Kidney epithelial cell (primary cell): ENCODE results near the gene VWF. TPM values are rescaled to one million over a fixed set of nuclear protein-coding genes. Genes with fewer than 3 reads are reported as not detected.
"Not testable (repeated sequence)": the region's sequence is repeated elsewhere in the genome, so short reads cannot be mapped to it uniquely, and the experiment has no call there.

Experiments
- DNase-seq: peaks from one replicate; pipeline ENCODE4 v3.0.0-alpha.2; 2010; ENCODE audit warnings: low read depth
- H3K27me3 ChIP-seq: 2 replicates; pipeline ENCODE4 v1.6.0; 2011; ENCODE audit warnings: low read length; ENCODE audit not compliant: control insufficient read depth, insufficient read depth
- H3K36me3 ChIP-seq: 2 replicates; pipeline ENCODE4 v1.5.1; 2011; ENCODE audit warnings: low read length; ENCODE audit not compliant: control insufficient read depth, insufficient read depth
- H3K4me3 ChIP-seq: 2 replicates; pipeline ENCODE4 v1.5.1; 2011; ENCODE audit warnings: low read depth, mild to moderate bottlenecking, control low read depth, low read length
- total RNA-seq: library from RNA; depleted of rRNA; stranded (reverse); fragments of >200 nt; gene quantifications from 2 replicates; pipeline ENCODE4 v1.2.3, GENCODE V29; 2015
- TF ChIP-seq, protein P1 (sequence below): IDR thresholded peaks from 2 replicates; pipeline ENCODE4 v1.5.1; 2011; ENCODE audit warnings: mild to moderate bottlenecking, moderate library complexity, low read length, control low read depth, inconsistent platforms; ENCODE audit not compliant: insufficient read depth, poor library complexity, severe bottlenecking

Gene VWF
- total RNA-seq, 1 donor from 2014 or later, result 0.42 TPM

DNA sequence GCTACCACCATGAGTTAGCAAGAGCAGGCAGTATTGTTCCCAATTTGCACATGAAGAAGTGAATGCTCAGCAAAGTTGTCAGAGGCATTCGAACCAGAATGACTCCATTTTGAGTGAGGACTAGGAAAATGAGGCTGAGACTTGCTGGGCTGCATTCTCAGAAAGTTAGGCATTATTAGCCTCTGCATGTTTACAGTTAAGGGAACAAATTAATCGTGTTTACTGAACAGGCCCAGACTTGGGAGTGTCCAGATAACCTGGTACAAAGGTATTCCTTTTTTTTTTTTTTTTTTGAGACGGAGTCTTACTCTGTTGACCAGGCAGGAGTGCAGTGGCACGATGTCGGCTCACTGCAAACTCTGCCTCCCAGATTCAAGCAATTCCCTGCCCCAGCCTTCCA lies 22.5 kb upstream of the VWF start:
- DNase-seq, result no peak
- no peaks in the 10 kb centered on the region for H3K27me3 ChIP-seq
- H3K36me3 ChIP-seq, result no peaks in the 10 kb centered on the region
- H3K4me3 ChIP-seq, result no peak overlapping the region
- TF ChIP-seq, protein P1, sequence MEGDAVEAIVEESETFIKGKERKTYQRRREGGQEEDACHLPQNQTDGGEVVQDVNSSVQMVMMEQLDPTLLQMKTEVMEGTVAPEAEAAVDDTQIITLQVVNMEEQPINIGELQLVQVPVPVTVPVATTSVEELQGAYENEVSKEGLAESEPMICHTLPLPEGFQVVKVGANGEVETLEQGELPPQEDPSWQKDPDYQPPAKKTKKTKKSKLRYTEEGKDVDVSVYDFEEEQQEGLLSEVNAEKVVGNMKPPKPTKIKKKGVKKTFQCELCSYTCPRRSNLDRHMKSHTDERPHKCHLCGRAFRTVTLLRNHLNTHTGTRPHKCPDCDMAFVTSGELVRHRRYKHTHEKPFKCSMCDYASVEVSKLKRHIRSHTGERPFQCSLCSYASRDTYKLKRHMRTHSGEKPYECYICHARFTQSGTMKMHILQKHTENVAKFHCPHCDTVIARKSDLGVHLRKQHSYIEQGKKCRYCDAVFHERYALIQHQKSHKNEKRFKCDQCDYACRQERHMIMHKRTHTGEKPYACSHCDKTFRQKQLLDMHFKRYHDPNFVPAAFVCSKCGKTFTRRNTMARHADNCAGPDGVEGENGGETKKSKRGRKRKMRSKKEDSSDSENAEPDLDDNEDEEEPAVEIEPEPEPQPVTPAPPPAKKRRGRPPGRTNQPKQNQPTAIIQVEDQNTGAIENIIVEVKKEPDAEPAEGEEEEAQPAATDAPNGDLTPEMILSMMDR, result no peak

DNA sequence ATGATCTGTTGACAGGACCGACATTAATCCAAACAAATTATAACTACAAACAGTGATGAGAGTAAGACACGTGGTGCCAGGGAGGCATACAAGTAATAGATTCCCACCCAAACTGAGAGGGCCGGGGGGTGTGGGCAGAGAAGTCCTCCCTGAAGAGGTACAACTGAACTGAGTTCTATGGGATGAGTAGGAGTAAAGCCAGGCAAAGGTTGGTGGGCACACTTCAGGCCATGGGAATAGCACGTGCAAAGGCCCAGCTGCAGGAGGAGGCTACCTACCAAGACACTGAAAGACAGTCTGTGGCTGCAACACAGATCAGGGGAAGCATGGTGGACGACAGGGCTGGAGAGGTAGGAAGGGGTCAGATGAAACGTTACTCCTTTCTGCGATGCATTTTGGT lies 22.0 kb upstream of the VWF start:
- TF ChIP-seq, protein P1, result no peak
- Histone ChIP-seq H3K36me3 (no peaks in the 10 kb centered on the region), H3K4me3 (no peak overlapping the region), H3K27me3 (no peaks in the 10 kb centered on the region)
- no peak for DNase-seq

DNA sequence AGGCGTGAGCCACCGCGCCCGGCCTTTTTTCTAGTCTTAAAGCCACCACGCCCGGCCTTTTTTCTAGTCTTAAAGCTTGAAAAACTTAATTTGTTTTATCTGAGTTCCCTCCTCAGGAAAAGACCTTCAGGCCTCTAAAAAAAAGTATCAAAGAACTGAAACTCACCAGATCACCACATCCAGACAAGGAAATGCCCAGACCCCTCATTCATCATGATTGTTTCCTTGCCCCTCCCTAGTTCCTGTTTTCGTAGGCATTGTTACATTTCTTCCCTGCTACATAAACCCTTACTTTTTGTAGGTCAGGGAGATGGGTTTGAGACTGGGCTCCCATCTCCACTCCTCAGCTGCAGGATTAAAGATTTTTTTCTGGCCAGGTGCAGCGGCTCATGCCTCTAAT lies 21.1 kb upstream of the VWF start:
- Histone ChIP-seq H3K27me3 (no peaks in the 10 kb centered on the region), H3K36me3 (no peaks in the 10 kb centered on the region), H3K4me3 (no peak overlapping the region)
- no peak for DNase-seq
- TF ChIP-seq, protein P1, result no peak

DNA sequence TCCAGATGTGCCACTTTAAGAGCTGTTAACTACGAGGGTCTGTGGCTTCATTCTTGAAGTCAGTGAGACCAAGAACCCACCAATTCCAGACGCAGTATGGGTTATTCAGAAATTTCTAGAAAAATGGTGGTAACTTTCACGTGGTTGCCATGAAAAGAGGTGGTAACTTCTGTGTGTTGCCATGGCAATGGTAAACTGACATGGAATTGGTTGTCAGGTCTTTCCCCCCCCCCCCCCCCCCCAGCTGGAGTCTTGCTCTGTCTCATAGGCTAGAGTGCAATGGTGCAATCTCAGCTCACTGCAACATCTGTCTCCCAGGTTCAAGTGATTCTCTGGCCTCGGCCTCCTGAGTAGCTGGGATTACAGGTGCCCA lies 18.8 kb upstream of the VWF start:
- DNase-seq, result no peak
- no peaks in the 10 kb centered on the region for H3K36me3 ChIP-seq
- H3K4me3 ChIP-seq, result no peak overlapping the region
- TF ChIP-seq, protein P1, result no peak
- H3K27me3 ChIP-seq, result no peaks in the 10 kb centered on the region

DNA sequence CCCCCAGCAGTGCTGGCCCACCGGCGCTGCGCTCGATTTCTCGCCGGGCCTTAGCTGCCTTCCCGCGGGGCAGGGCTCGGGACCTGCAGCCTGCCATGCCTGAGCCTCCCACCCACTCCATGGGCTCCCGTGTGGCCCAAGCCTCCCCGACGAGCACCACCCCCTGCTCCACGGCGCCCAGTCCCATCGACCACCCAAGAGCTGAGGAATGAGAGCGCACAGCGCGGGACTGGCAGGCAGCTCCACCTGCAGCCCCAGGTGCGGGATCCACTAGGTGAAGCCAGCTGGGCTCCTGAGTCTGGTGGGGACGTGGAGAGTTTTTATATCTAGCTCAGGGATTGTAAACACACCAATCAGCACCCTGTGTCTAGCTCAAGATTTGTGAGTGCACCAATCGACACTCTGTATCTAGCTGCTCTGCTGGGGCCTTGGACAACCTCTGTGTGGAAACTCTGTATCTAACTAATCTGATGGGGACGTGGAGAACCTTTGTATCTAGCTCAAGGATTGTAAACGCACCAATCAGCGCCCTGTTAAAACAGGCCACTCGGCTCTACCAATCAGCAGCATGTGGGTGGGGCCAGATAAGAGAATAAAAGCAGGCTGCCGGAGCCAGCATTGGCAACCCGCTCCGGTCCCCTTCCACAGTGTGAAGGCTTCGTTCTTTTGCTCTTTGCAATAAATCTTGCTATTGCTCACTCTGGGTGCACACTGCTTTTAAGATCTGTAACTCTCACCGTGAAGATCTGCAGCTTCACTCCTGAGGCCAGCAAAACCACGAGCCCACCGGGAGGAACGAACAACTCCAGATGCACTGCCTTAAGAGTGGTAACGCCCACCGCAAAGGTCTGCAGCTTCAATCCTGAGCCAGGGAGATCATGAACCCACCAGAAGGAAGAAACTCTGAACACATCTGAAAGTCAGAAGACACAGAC lies 18.2 kb upstream of the VWF start:
- not testable (repeated sequence) for H3K4me3 ChIP-seq, H3K36me3 ChIP-seq, H3K27me3 ChIP-seq, DNase-seq

DNA sequence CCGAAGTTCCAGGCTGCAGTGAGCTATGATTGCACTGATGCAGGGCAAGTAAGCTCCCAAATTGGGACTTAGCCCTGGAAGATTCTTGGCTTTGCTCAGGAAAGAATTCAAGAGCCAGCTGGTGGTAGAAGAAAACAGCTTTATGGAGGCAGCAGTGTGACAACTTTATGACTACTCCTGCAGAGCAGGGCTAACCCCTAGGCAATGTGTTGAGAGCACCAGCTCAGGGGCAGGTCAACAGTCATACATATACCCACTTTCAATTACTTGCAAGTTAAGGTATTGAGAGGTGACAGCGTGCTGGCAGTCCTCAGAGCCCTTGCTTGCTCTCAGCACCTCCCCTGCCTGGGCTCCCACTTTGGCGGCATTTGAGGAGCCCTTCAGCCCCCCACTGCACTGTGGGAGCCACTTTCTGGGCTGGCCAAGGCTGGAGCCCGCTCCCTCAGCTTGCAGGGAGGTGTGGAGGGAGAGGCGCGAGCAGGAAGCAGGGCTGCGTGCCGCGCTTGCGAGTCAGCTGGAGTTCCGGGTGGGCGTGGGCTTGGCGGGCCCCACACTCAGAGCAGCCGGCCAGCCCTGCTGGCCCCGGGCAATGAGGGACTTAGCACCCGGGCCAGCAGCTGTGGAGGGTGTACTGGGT lies 17.4 kb upstream of the VWF start:
- H3K4me3 ChIP-seq, H3K36me3 ChIP-seq, H3K27me3 ChIP-seq, DNase-seq: not testable (repeated sequence)
